CD4-positive, alpha-beta T cell treated with Interleukin-17A for 4 hours (primary cell): ENCODE results near the gene REXO1.

Experiments used
- DNase-seq: peaks from one replicate; pipeline ENCODE4 v3.0.0-alpha.2; 2020; ENCODE audit warnings: mixed read lengths

Gene REXO1

GRCh38 chr19:1860821-1861598, 12.7 kb upstream of the REXO1 start:
- no peak for DNase-seq

GRCh38 chr19:1860042-1860775, 11.9 kb upstream of the REXO1 start:
- DNase-seq, result peak; percentile 71

- DNase-seq, result no peak
Observed at GRCh38 chr19:1859331-1859781, 11.1 kb upstream of the REXO1 start.

GRCh38 chr19:1858412-1859081, 10.3 kb upstream of the REXO1 start:
- no peak for DNase-seq

- DNase-seq, result no peak
Observed at GRCh38 chr19:1857648-1858326, 9.5 kb upstream of the REXO1 start.

- DNase-seq, result peak; percentile 56
Observed at GRCh38 chr19:1856698-1857603, 8.7 kb upstream of the REXO1 start.

- DNase-seq, result peak; percentile 39
Observed at GRCh38 chr19:1856345-1856697, 8.0 kb upstream of the REXO1 start.

GRCh38 chr19:1855828-1856255, 7.6 kb upstream of the REXO1 start:
- DNase-seq, result peak; percentile 49

GRCh38 chr19:1855040-1855827, 7.0 kb upstream of the REXO1 start:
- peak; percentile 92 for DNase-seq

GRCh38 chr19:1854542-1855039, 6.3 kb upstream of the REXO1 start:
- no peak for DNase-seq

- DNase-seq, result no peak
Observed at GRCh38 chr19:1854039-1854541, 5.8 kb upstream of the REXO1 start.

GRCh38 chr19:1853295-1854038, 5.2 kb upstream of the REXO1 start:
- peak; percentile 83 for DNase-seq

- DNase-seq, result peak; percentile 19
Observed at GRCh38 chr19:1852581-1853128, 4.4 kb upstream of the REXO1 start.

- peak; percentile 86 for DNase-seq
Observed at GRCh38 chr19:1851654-1852580, 3.6 kb upstream of the REXO1 start.

GRCh38 chr19:1850809-1851653, 2.7 kb upstream of the REXO1 start:
- DNase-seq, result no peak

- no peak for DNase-seq
Observed at GRCh38 chr19:1849886-1850398, 1.7 kb upstream of the REXO1 start.

- no peak for DNase-seq
Observed at GRCh38 chr19:1849132-1849474, 820 bp upstream of the REXO1 start.
